HepG2 (cell line): ENCODE results near the gene ATF1.

ENCODE experiments used
- CREB1 ChIP-seq, 2 experiments: fragments of 450-650 bp in 1 of 2; IDR thresholded peaks; 2 replicates each; pipeline ENCODE4 v1.6.1; 2016 to 2017; ENCODE audit warnings: control low read depth in 1 of 2, mild to moderate bottlenecking in 1 of 2, missing compliant biosample characterization in 1 of 2, missing genetic modification characterization in 1 of 2
- EZH2 ChIP-seq: conservative IDR thresholded peaks from 2 replicates; pipeline ENCODE4 v1.6.1; 2012; ENCODE audit warnings: mild to moderate bottlenecking, low read depth, low read length, moderate library complexity
- GABPB1 ChIP-seq: IDR thresholded peaks from 2 replicates; pipeline ENCODE4 v1.6.1; 2016; ENCODE audit warnings: mild to moderate bottlenecking, missing genetic modification reagents, moderate library complexity, missing compliant biosample characterization
- NFYB ChIP-seq: sonication (generic); formaldehyde crosslinking; IDR thresholded peaks from 2 replicates; pipeline ENCODE4 v1.4.0; 2020; ENCODE audit warnings: missing genetic modification reagents
- NKX3-1 ChIP-seq: sonication (generic); formaldehyde crosslinking; IDR thresholded peaks from 2 replicates; pipeline ENCODE4 v1.5.0; 2020; ENCODE audit warnings: missing genetic modification reagents
- POLR2A ChIP-seq, 2 experiments: IDR thresholded peaks; 2 replicates each; pipeline ENCODE4 v1.6.1; 2011; ENCODE audit warnings: low read depth in 2 of 2, low read length in 2 of 2, mild to moderate bottlenecking in 1 of 2, moderate library complexity in 1 of 2; ENCODE audit not compliant: insufficient read depth in 1 of 2
- ZFX ChIP-seq: sonication (generic); formaldehyde crosslinking; IDR thresholded peaks from 2 replicates; pipeline ENCODE4 v1.4.0; 2020; ENCODE audit warnings: mild to moderate bottlenecking, low read depth, missing genetic modification reagents, moderate library complexity
- ZNF672 ChIP-seq: sonication (generic); formaldehyde crosslinking; IDR thresholded peaks from 2 replicates; pipeline ENCODE4 v1.8.1; 2022; ENCODE audit warnings: missing genetic modification reagents
- TF ChIP-seq, protein P1 (sequence below): sonication (generic); formaldehyde crosslinking; IDR thresholded peaks from 2 replicates; pipeline ENCODE4 v1.5.0; 2020; ENCODE audit warnings: mild to moderate bottlenecking, missing genetic modification reagents, moderate library complexity
- TF ChIP-seq, protein P2 (sequence below): fragments of 450-650 bp; IDR thresholded peaks from 2 replicates; pipeline ENCODE4 v1.6.1; 2016
- TF ChIP-seq, protein P3 (sequence below): sonication (generic); formaldehyde crosslinking; IDR thresholded peaks from 2 replicates; pipeline ENCODE4 v1.4.0; 2020; ENCODE audit warnings: mild to moderate bottlenecking, missing genetic modification reagents

DNA sequence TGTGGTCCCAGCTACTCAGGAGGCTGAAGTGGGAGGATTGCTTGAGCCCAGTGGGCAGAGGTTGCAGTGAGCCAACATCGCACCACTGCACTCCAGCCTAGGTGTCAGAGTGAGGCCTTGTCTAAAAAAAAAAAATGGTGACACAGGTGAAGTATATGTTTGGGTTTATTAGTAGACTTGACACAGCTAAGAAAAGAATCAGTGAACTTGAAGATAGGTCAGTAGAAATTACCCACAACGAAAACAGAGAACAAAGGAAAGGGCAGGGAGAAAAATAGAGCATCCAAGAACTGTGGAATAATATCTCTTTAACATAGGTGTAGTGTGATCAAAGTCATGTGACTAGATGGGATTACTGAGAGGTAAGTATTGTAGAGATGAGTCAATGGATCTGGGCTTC is 23.7 kb downstream of the ATF1 start:
- TF ChIP-seq NFYB (CRISPR knock-in tag) (no peak), EZH2 (no peak), GABPB1 (no peak), POLR2A (IDR thresholded peaks at IDR 0.05; ENCODE audit: insufficient read depth in 1 of 2, low read depth in 2 of 2, low read length in 2 of 2) (no peak), CREB1 (IDR thresholded peaks at IDR 0.05) (no peak), CREB1 (CRISPR knock-in tag; IDR thresholded peaks at IDR 0.05) (no peak), ZNF672 (no peak), NKX3-1 (CRISPR knock-in tag) (no peak), ZFX (CRISPR knock-in tag) (no peak)
- TF ChIP-seq, protein P1, sequence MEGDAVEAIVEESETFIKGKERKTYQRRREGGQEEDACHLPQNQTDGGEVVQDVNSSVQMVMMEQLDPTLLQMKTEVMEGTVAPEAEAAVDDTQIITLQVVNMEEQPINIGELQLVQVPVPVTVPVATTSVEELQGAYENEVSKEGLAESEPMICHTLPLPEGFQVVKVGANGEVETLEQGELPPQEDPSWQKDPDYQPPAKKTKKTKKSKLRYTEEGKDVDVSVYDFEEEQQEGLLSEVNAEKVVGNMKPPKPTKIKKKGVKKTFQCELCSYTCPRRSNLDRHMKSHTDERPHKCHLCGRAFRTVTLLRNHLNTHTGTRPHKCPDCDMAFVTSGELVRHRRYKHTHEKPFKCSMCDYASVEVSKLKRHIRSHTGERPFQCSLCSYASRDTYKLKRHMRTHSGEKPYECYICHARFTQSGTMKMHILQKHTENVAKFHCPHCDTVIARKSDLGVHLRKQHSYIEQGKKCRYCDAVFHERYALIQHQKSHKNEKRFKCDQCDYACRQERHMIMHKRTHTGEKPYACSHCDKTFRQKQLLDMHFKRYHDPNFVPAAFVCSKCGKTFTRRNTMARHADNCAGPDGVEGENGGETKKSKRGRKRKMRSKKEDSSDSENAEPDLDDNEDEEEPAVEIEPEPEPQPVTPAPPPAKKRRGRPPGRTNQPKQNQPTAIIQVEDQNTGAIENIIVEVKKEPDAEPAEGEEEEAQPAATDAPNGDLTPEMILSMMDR (CRISPR knock-in tag): no peak
- TF ChIP-seq, protein P2, sequence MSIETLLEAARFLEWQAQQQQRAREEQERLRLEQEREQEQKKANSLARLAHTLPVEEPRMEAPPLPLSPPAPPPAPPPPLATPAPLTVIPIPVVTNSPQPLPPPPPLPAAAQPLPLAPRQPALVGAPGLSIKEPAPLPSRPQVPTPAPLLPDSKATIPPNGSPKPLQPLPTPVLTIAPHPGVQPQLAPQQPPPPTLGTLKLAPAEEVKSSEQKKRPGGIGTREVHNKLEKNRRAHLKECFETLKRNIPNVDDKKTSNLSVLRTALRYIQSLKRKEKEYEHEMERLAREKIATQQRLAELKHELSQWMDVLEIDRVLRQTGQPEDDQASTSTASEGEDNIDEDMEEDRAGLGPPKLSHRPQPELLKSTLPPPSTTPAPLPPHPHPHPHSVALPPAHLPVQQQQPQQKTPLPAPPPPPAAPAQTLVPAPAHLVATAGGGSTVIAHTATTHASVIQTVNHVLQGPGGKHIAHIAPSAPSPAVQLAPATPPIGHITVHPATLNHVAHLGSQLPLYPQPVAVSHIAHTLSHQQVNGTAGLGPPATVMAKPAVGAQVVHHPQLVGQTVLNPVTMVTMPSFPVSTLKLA: no peak
- TF ChIP-seq, protein P3, sequence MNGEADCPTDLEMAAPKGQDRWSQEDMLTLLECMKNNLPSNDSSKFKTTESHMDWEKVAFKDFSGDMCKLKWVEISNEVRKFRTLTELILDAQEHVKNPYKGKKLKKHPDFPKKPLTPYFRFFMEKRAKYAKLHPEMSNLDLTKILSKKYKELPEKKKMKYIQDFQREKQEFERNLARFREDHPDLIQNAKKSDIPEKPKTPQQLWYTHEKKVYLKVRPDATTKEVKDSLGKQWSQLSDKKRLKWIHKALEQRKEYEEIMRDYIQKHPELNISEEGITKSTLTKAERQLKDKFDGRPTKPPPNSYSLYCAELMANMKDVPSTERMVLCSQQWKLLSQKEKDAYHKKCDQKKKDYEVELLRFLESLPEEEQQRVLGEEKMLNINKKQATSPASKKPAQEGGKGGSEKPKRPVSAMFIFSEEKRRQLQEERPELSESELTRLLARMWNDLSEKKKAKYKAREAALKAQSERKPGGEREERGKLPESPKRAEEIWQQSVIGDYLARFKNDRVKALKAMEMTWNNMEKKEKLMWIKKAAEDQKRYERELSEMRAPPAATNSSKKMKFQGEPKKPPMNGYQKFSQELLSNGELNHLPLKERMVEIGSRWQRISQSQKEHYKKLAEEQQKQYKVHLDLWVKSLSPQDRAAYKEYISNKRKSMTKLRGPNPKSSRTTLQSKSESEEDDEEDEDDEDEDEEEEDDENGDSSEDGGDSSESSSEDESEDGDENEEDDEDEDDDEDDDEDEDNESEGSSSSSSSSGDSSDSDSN (CRISPR knock-in tag): no peak
